Kasumi-1 (cell line): Measurements from ENCODE around the gene DNTTIP2.
"Not testable (repeated sequence)": the region's sequence is repeated elsewhere in the genome, so short reads cannot be mapped to it uniquely, and the experiment has no call there.

Experiments used
- DNase-seq, 2 experiments: peaks; one replicate each; lab custom pipeline; 2025; lab: John Stamatoyannopoulos, UW

DNTTIP2 gene

DNA sequence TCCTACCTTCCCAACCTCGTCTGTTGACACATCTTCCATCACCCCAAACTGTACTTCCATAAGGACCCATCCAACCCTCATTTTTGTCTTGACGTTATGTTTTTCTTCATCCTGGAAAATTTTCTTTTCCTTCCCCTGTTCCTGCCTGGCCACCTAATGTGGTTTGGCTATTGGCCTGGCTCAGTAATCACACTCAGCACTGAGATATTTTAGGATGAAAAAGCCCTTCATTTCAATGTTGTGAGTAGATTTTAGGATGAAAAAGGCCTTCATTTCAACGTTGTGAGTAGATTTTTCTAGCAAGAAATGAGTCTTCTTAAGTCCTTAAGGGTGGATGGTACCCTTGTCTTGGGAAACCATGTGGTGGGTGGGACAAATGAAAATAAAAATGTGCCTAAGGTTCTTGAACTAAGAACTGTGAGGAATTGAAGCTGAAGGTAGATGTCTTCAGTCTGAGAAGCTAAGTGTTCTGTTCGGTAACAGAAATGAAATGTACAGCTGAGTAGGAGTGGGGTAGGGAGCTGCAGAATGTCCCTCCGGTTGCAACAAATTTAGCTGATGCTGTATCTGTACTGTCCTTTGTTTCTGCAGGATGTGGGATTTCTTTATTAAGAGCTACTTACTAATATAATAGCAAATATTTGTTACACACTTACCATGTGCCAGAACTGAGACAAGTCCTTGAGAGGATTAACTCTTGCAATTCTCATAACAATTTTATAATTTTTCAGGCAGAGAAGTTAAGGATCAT, 36.1 kb downstream of the DNTTIP2 start:
- DNase-seq = no peak

DNA sequence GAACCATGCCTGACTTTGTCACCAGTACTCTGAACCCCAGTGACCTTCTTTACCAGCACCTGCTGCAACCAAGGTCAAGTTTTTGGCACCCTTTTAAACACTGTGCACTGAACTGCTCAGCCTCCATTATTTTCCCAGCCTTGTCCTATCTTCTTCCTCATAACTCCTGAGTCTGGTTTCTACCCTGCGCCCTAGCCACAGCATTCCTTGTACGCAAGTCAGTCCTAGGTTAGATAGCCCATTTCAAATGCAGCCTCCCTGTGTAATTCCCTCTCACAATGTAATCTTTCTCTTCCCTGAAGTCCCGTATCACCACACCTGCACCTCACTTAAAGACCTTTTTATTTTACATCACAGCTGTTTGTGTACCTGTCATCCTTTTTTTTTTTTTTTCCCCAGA, 37.2 kb downstream of the DNTTIP2 start:
- no peak for DNase-seq

DNA sequence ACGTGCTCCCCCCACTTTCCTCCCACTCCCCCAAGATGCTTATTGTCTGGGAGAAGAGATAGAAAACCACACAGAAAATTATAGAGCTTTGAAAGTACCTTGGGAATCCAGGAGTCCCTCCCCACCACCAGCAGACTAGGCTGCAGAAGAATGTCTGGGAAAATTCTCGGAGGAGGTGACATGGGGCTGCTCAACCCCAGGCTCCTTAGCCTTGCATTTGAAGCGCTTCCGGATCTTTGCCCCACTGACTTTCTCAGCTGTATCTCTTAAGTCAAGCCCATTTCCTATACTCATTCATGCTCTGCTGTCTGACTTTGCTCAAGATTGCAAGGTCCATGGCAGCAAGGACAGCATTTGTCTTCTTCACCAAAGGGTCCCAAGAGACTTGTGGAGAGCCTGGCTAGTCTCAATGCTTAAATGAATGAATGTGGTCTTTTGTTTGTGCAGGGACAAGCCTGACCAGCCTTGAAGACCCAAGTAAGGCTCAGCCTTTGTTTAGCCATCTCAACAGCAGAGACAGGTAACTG, 38.0 kb downstream of the DNTTIP2 start:
- no peak for DNase-seq

DNA sequence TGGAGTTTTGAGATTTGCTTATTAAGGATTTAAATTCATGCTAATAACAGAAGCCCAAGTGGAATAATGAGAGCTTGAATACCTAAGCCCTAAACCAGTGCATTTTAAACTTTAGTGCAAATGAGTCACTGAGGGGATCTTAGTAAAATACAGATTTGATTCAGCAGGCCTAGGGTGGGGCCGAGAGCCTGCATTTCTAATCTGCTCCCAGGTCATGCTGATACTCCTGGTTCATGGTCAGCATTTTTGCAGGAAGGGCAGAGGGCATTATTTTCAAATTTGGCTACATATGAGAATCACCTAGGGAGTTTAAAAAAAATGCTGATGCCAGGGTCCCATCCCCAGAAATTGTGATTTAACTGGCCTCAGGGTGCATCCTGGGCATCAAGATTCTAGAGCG, 39.3 kb downstream of the DNTTIP2 start:
- DNase-seq = no peak

DNA sequence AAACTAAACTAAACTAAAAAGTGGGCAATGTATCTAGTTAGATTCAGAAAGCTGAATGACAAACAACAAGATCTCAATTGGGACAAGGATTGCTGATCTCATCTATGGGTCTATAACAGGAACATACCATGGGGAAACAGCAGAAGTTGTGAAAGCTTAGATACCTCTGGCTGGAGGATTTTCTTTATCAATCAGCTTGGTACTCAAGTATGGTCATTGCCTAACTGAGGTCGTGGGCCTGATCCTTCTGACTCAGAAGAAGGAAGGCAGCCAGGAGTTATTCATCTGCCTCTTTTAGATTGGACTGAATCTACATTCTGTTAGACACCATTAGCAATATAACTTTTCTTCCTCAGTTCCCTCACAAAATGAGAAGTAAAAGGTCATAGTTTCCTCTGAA, 39.7 kb downstream of the DNTTIP2 start:
- DNase-seq = no peak

DNA sequence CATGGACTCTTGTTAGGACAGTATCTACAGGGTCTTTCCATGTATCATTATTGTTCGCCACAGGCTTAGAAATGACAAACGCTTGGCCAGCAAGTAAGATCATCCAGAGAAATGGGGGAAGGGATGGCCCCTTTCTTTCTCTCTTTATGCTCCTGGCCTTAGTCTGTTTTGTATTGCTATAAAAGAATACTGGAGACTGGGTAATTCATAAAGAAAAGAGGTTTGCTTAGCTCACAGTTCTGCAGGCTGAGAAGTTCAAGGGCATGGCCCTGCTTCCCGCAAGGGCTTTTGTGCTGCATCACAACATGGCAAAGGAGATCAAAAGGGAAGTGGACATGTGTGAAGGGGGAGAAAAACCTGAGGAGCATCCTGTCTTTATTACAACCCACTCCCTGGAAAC, 41.0 kb downstream of the DNTTIP2 start:
- DNase-seq = no peak

DNA sequence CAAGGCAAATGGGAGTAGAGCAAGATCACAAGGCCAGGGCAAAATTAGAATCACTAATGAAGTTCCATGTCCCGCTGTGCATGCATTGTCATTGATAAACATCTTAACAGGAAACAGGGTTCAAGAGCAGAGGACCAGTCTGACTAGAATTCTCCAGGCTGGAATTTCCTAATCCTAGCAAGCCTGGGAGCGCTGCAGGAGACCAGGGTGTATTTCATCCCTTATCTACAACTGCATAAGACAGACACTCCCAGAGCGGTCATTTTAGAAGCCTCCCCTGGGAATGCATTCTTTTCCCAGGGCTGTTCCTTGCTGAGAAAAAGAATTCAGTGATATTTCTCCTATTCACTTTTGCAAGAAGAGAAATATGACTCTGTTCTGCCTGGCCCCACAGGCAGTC, 45.7 kb downstream of the DNTTIP2 start:
- not testable (repeated sequence) for DNase-seq

DNA sequence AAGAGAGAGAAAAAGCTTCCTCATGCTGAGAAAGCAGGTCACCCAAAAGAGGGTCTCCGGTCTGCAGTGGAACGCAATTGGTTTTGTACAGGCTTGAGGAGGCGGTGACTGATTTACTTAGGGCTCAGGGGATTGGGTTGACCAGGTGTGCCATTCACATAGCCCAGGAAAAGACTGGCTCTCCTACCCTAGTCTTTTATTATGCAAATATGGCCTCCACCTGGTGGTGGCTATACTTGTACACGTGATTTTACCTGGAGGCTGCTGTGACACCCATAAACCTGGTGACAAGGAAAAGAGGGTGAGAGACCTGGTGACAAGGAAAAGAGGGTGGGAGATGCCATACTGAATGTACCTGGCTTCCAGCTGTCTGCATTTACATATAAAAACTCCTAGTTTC, 49.9 kb downstream of the DNTTIP2 start:
- DNase-seq = no peak

DNA sequence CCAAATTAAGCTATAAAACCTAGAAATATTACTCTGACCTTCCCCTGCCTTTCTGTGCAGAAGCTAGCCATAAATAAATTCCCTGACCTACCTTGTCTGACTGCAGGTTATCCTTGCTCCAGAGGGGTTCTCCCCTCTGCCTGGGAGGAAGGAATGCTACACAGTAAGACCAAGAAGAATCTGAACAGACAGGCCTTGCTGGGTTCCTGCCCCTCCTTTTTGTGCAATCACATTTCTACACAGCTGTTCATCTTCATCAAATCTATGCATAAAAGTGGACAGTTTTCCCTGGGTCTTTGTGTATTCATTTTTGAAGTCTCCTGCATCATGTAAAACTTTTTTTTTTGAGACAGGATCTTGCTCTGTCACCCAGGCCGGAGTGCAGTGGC, 50.6 kb downstream of the DNTTIP2 start:
- no peak for DNase-seq

DNA sequence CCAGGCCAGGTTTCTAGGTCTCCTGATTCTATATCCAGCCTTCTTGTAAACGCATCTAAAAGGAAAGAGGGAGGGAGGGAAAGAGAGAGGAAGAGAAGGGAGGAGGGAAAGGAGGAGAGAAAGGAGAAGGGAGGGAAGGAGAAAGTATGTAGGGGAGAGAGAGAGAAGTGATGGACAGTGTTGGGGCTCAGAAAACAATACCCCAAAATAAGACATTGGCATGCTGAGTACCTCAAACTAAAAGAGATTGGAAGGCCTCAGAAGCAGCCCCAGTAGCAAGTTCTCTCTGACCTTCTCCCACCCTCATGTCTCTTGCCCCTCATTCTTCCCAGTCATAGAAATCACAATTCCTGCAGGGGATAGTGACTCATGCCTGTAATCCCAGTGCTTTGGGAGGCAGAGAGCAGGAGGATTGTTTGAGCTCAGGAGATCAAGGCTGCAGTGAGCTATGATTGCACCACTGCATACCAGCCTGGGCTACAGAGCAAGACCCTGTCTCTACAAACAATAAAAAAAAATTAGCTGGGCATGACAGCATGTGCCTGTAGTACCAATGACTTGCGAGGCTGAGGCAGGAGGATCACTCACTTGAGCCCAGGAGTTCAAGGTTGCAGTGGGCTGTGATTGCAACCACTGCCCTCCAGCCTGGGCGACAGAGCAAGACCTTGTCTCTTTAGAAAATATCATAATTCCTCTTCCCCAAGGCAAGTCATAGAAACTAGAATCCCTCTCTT, 51.2 kb downstream of the DNTTIP2 start:
- no peak for DNase-seq

DNA sequence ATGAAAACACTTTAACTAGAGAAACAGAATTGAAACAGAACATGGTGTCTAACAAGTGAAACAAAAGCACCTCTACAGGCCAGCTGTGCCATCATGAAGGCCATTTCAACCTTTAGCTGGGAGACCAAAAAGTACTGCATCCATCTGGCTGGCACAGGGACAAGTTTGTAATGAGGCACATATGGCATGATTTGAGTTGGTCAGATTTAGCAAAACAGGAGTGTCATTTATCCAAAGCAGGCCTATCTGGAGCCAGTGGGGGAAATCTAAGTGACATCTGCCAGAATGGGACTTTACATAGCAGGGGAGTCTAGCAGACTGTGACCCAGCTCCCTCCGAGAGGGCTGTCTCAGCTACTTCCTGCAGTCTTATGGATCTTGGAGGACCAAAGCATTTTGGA, 51.9 kb downstream of the DNTTIP2 start:
- no peak for DNase-seq

DNA sequence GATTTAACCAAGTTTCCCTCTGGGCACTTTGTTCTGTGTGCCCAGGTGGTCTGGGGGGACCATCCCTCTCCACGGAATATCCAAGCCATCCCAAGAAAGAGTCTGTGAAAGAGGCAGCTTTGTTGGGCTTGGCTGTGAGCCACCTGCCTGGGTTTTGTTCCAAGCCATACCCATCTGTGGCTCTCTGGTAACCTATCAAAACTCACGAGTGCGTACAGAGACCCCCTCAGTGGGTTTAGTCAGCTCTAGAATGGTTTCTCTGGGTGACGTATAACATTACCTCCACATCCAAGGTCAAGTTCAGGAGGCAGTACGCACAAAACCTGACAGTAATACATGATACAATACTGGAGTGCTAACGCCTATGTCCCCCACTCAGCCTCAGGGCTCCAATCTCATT, 54.2 kb downstream of the DNTTIP2 start:
- DNase-seq = no peak

DNA sequence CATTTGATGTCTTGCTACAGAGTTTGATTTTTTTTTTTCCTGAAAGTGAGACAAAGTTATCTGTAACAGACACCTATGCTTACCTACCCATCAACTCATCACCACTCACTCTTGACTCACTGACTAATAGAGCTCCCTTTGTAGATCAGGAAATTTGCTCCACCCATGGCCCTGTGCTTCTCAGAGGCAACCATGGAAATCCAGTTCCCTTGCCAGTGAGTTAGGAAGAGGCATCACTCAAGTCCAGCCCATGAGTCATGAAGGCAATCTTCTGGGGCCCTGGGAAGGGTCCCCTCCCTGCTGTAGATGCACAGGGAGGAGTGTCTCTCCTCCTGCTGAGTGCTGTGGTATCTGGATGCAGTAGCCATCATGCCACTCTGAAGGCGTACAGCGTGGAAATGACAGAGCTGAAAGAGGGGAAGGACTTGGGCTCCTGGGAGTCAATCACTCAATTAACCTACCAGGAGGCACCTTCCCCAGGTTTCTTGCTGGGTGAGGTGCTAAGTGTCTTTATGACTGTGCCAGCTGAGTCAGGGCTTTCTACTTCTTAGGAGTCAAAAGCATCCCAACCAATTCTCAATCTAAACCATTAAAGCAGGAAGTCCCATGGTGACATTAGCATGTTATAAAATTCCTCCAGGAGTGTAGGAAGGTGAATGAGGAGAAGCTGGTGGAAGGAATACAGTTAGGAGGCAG, 56.1 kb downstream of the DNTTIP2 start:
- no peak for DNase-seq

DNA sequence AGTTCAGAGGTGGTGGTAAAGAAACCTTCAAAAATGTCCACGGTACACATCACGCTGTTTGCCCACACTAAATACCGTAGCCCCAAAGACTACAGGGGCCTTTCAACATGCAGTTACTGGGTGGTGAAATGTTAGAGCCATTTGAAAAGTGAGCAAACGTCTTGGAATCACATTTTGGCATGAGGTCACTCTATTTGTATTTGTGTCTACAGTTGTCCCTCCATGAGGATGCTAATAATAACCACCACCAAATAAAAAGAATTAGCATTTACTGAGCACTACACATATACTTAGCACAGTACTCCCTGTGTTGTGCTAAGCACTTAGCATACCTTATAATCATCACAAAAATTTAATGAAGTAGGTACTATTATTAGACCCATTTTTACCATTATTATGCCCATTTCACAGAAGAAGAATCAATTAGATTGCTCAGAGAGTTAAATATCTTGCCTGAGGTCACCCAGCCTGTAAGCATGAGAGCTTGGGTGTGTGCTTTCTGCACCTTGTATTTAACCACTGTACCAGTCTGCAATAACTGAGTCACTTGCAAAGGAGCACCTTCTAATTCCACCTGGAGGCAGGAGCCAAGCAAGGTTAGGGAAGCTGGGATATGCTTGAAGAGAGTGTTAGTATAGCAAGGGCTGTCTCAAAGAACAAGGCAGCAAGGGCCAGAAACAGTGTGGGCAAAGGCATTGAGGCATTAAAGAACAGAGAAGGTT, 57.4 kb downstream of the DNTTIP2 start:
- no peak for DNase-seq

DNA sequence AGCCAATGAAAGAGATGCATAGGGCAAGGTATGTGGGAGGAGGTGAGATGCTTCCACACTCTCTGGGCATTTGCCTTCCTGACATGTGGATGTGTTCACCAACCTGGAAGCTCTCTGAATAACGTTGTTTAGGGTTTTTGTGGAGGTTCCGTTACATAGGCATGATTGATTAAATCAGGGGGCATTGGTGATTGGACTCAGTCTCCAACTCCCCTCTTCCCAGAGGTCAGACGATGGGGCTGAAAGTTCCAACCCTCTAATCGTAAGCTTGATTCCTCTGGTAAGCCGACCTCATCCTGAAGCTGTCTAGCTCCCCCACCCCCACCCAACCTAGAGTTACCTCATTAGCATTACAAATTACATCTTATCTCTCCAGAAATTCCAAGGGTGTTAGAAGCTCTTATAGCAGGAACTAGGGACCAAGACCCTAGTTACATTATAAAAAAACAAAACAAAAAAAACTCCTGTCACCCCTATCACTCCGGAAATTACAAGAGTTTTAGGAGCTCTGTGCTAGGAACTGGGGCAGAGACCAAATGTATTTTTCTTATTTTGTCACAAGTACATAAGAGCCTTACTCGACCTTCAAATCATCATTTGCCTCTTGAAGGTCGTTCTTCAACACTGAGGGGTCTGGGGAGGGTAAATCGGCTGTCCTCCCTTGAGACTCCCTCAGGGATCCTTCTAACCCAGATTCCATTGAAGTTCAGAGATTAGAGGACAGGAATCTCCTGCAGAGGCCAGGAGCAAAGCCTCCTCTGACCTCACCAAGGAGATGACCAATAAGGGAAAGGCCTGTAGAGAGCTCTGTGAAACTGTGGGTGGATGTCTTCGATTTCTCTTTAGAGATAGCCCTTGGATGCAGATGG, 58.2 kb downstream of the DNTTIP2 start:
- no peak for DNase-seq

DNA sequence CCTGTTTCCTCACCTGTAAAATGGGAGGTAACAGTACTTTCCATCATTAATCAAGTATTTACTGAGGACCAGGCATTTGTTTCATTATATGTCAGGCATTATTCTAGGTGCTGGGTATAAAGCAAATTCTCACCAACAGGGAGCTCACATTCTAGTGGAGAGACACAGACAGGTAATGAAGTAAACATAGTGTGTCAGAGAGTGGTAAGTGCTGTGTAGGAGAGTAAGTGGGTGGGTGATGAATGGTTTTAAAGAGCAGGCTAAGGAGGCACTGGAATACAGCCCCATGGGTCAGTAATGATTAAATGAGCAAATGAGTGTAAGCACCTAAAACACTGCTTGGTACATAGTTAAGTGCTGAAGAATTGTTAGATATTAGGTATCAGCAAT, 60.4 kb downstream of the DNTTIP2 start:
- DNase-seq = no peak

DNA sequence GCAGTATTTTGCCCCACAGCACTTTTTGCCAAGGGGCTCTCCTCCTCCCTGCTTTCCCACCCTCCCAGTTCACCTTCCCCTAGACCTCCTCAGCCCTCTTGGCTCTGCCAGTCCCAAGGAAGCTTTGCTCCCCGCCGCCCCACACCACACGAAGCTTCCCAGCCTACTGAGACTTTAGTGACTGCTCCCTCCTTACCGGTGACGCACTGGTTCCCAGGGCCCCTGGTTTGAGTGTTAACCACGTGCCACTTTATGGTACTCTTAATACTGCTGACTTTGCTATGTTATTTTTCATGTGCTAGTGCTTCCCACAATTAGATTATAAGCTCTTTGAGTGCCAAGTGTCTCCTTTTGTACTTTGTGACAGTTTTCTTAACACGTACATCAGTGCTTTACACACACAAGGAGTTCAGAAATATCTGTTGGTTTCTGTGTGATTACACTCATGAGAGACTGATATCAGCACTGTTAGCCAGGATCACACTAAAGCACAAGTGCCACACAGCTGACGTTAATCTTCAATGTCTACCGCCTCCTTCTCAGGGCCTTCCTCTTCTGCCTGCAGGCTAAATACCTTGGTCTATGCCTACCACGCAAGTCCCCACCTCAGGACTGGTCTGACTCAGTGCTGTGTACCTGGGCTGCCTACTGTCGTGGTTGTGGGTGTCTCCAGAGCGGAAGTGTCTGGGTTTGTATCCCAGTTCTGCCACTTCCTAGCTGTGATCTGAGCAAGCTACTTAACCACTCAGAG, 61.0 kb downstream of the DNTTIP2 start:
- DNase-seq = peak; percentile 11 to 21

DNA sequence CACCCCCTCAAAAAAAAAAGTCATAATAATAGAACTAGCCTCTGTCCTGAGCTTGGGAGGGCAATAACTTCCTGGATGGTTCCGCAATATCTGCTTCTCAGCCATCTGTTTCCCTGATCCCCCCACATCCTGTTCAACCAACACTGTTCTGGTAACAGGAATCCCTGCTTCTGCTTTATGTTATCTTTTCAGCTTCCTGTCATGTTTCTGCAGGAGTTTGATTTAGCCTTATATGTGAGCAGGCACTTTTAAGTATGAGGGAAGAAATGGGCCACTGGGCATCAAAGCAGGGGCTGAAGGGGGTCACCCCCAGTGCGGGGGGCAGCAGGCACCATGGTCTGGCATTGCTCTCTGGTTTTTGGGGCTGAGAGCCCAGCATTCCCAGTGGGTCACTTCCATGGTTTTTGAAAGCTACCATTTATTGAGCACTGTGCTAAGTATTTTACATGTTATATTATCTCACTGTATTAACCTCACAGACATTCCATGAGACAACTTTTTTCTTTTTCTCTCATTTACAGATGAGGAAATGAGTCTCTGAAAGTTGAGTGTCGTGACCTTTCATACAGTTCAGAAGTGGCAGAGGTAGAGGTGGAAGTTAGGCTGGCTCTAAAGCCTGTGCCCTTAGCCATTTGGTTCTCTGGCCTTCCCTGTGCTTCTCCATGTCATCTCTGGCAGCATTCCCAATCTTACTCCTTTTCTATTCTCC, 61.9 kb downstream of the DNTTIP2 start:
- DNase-seq = peak; percentile 98 to 99
